Measurements from ENCODE around the gene CHORDC1.
A peak's percentile ranks its signal among the peaks of the same experiment; 100 is the strongest.

CHORDC1 gene

DNA sequence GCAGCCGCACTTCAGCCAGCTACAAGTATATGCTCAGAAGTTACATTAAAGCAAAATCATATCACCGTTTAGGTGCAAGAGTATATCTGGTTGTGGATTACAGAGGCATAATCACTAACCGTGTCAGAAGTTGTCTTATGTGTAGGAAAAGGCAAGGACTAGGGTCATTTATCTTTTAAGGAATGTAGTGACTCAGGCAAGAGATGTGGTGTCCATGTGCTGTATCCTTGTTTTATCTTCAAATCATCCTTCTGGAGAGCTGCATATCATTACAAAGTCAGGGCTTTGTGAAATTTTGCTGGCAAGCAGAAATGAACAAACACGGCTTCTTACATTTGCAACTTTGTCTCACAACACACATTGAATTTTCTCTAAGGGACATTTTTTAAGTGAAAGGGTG, 12.7 kb upstream of the CHORDC1 start:
- DNase-seq, result no peak
- no peak overlapping the region for H3K27ac ChIP-seq (ENCODE audit: insufficient read depth in 1 of 2, low read depth in 1 of 2, low read length in 2 of 2, poor library complexity in 1 of 2, severe bottlenecking in 2 of 2)
- no peaks in the 10 kb centered on the region for H3K27me3 ChIP-seq (replicated peaks in 2 of 5; ENCODE audit: control insufficient read depth in 4 of 5, insufficient read depth in 5 of 5, low read length in 4 of 5)
- H3K36me3 ChIP-seq (ENCODE audit: control insufficient read depth in 4 of 4, insufficient read depth in 4 of 4, low read length in 3 of 4), result no peaks in the 10 kb centered on the region
- WGBS (ENCODE audit: insufficient coverage), result 100% methylated on average over 3 of the region's 4 CpGs
- ChIA-PET CTCF (interaction anchor here (1.5 to 2.8 kb wide), 3 partner anchors 8 to 15 kb away, joined by 3 to 9 read pairs (median 7); partner anchors contain the start of gene CHORDC1), POLR2A (no interaction called here)
- no peaks in the 10 kb centered on the region for H3K9me3 ChIP-seq (ENCODE audit: control extremely low read depth in 1 of 5, control insufficient read depth in 4 of 5, insufficient read depth in 2 of 5, low read depth in 1 of 5, low read length in 4 of 5)
- H3K4me3 ChIP-seq (ENCODE audit: control insufficient read depth in 1 of 7, extremely low read depth in 1 of 7, insufficient read depth in 4 of 7, low read depth in 2 of 7, low read length in 6 of 7), result no peak overlapping the region
- H3K4me1 ChIP-seq (ENCODE audit: control extremely low read depth in 1 of 4, control insufficient read depth in 4 of 4, insufficient read depth in 4 of 4, low read length in 3 of 4), result no peaks in the 10 kb centered on the region

DNA sequence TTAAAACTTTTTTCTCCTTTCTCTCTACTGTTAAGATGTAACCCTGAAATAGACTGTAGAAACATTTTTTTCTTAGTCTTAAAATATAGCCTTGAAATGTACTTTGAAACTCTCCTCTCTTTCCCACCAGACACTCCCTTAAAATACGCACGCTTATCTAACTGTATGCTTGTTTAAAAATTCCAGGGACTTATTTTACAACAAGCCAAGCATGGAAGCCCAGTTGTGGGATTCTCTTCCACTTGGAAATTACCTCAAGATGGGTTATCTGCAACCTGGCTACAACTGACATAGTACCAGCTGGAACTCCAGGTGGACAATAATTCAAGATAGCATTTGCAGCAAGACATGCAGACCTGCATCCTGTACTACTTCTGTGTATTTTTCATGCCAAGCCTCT, 12.1 kb upstream of the CHORDC1 start:
- no peaks in the 10 kb centered on the region for H3K27me3 ChIP-seq (replicated peaks in 2 of 5; ENCODE audit: control insufficient read depth in 4 of 5, insufficient read depth in 5 of 5, low read length in 4 of 5)
- no peaks in the 10 kb centered on the region for H3K36me3 ChIP-seq (ENCODE audit: control insufficient read depth in 4 of 4, insufficient read depth in 4 of 4, low read length in 3 of 4)
- H3K4me3 ChIP-seq (ENCODE audit: control insufficient read depth in 1 of 7, extremely low read depth in 1 of 7, insufficient read depth in 4 of 7, low read depth in 2 of 7, low read length in 6 of 7), result no peak overlapping the region
- POLR2A ChIA-PET, result no interaction called here
- H3K27ac ChIP-seq (ENCODE audit: insufficient read depth in 1 of 2, low read depth in 1 of 2, low read length in 2 of 2, poor library complexity in 1 of 2, severe bottlenecking in 2 of 2), result no peak overlapping the region
- no CpG with 5 or more reads among the region's 2 CpGs for WGBS (ENCODE audit: insufficient coverage)
- CTCF ChIA-PET, result interaction anchor here (1.5 to 2.8 kb wide), 2 partner anchors 9 to 12 kb away, joined by 3 to 9 read pairs; partner anchors contain the start of gene CHORDC1
- H3K9me3 ChIP-seq (ENCODE audit: control extremely low read depth in 1 of 5, control insufficient read depth in 4 of 5, insufficient read depth in 2 of 5, low read depth in 1 of 5, low read length in 4 of 5), result no peaks in the 10 kb centered on the region
- no peaks in the 10 kb centered on the region for H3K4me1 ChIP-seq (ENCODE audit: control extremely low read depth in 1 of 4, control insufficient read depth in 4 of 4, insufficient read depth in 4 of 4, low read length in 3 of 4)
- DNase-seq, result no peak

DNA sequence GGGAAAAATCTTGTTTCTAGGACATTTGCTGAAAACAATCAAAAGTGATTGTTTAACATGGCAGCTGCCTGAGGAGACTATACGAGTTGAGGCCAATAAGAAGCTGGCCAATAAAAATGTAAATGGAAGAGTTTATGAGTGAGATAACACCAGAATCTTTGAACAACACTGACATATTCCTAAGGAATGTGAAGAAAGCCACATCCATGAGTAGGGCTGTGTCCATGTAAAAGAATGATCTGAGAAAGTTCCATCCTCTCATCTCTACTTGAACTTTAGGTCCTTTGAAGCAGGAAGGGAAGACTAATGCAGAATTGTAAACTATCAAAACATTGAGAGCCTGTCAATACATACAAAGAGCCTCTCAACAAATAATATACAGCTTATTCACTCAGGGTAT, 6.9 kb upstream of the CHORDC1 start:
- no peaks in the 10 kb centered on the region for H3K4me1 ChIP-seq (ENCODE audit: control extremely low read depth in 1 of 4, control insufficient read depth in 4 of 4, insufficient read depth in 4 of 4, low read length in 3 of 4)
- peaks cover 0 to 3% (median 0%) of the 10 kb centered on the region in 4 experiments for H3K36me3 ChIP-seq (ENCODE audit: control insufficient read depth in 4 of 4, insufficient read depth in 4 of 4, low read length in 3 of 4)
- H3K27ac ChIP-seq (ENCODE audit: insufficient read depth in 1 of 2, low read depth in 1 of 2, low read length in 2 of 2, poor library complexity in 1 of 2, severe bottlenecking in 2 of 2), result no peak overlapping the region
- no peaks in the 10 kb centered on the region for H3K27me3 ChIP-seq (replicated peaks in 2 of 5; ENCODE audit: control insufficient read depth in 4 of 5, insufficient read depth in 5 of 5, low read length in 4 of 5)
- ChIA-PET CTCF (interaction anchor here (1.1 kb wide), 1 partner anchor 25 kb away, joined by 3 read pairs; no protein-coding TSS in a partner anchor), POLR2A (no interaction called here)
- no CpG with 5 or more reads among the region's 1 CpG for WGBS (ENCODE audit: insufficient coverage)
- DNase-seq, result no peak
- H3K9me3 ChIP-seq (ENCODE audit: control extremely low read depth in 1 of 5, control insufficient read depth in 4 of 5, insufficient read depth in 2 of 5, low read depth in 1 of 5, low read length in 4 of 5), result peaks cover 0 to 9% (median 2%) of the 10 kb centered on the region in 5 experiments
- H3K4me3 ChIP-seq (ENCODE audit: control insufficient read depth in 1 of 7, extremely low read depth in 1 of 7, insufficient read depth in 4 of 7, low read depth in 2 of 7, low read length in 6 of 7), result no peak overlapping the region

DNA sequence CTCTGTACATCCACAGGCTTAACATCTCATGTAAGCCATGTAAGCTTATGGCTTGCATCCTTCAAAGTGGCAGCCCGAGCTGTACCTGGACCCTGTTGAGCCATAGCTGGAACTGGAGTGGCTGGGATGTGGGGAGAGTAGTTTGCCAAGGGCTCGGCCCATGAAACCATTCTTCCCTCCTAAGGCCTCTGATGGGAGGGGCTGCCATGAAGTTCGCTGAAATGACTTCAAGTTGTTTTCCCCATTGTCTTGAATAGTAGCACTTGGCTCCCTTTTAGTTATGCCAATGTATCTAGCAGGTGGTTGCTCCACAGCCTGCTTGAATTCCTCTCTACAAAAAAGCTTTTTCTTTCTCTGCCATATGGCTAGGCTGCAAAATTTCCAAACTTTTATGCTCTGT, 5.2 kb upstream of the CHORDC1 start:
- Histone ChIP-seq H3K27me3 (replicated peaks in 2 of 5; ENCODE audit: control insufficient read depth in 4 of 5, insufficient read depth in 5 of 5, low read length in 4 of 5) (no peaks in the 10 kb centered on the region), H3K27ac (ENCODE audit: insufficient read depth in 1 of 2, low read depth in 1 of 2, low read length in 2 of 2, poor library complexity in 1 of 2, severe bottlenecking in 2 of 2) (no peak overlapping the region), H3K9me3 (ENCODE audit: control extremely low read depth in 1 of 5, control insufficient read depth in 4 of 5, insufficient read depth in 2 of 5, low read depth in 1 of 5, low read length in 4 of 5) (peaks cover 0 to 9% (median 2%) of the 10 kb centered on the region in 5 experiments), H3K4me1 (ENCODE audit: control extremely low read depth in 1 of 4, control insufficient read depth in 4 of 4, insufficient read depth in 4 of 4, low read length in 3 of 4) (peaks cover 0 to 8% (median 4%) of the 10 kb centered on the region in 4 experiments), H3K4me3 (ENCODE audit: control insufficient read depth in 1 of 7, extremely low read depth in 1 of 7, insufficient read depth in 4 of 7, low read depth in 2 of 7, low read length in 6 of 7) (no peak overlapping the region), H3K36me3 (ENCODE audit: control insufficient read depth in 4 of 4, insufficient read depth in 4 of 4, low read length in 3 of 4) (peaks cover 0 to 3% (median 0%) of the 10 kb centered on the region in 4 experiments)
- POLR2A ChIA-PET, result no interaction called here
- CTCF ChIA-PET, result no interaction called here
- WGBS (ENCODE audit: insufficient coverage), result 100% methylated on average over 3 of the region's 3 CpGs
- DNase-seq, result no peak

DNA sequence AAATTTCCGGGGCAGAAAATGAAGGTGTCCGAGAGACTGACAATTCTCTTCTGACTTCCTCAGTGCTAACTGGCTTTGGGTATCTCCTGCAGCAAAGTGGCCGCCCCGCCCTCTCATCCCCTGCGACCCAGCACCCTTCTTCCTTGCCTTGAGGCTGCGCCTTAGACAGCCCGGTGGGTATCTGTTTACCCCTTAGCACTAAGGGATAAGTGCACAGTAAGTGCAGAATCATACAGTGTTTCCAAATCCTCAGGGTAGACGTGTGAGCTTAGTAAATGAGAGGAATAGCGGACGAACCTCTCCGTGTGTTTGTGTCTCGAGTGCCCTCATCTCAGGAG, 368 bp upstream of the CHORDC1 start:
- WGBS (ENCODE audit: insufficient coverage), result 0% methylated on average over 4 of the region's 12 CpGs
- no peak for DNase-seq
- peaks cover 0 to 4% (median 0%) of the 10 kb centered on the region in 5 experiments for H3K9me3 ChIP-seq (ENCODE audit: control extremely low read depth in 1 of 5, control insufficient read depth in 4 of 5, insufficient read depth in 2 of 5, low read depth in 1 of 5, low read length in 4 of 5)
- H3K36me3 ChIP-seq (ENCODE audit: control insufficient read depth in 4 of 4, insufficient read depth in 4 of 4, low read length in 3 of 4), result peaks cover 0 to 6% (median 0%) of the 10 kb centered on the region in 4 experiments
- no peaks in the 10 kb centered on the region for H3K27me3 ChIP-seq (replicated peaks in 2 of 5; ENCODE audit: control insufficient read depth in 4 of 5, insufficient read depth in 5 of 5, low read length in 4 of 5)
- peak overlapping the region; percentile 86 to 98 (median 88) for H3K4me3 ChIP-seq (ENCODE audit: control insufficient read depth in 1 of 7, extremely low read depth in 1 of 7, insufficient read depth in 4 of 7, low read depth in 2 of 7, low read length in 6 of 7)
- H3K27ac ChIP-seq (ENCODE audit: insufficient read depth in 1 of 2, low read depth in 1 of 2, low read length in 2 of 2, poor library complexity in 1 of 2, severe bottlenecking in 2 of 2), result peak overlapping the region; percentile 78 to 89
- CTCF ChIA-PET, result interaction anchor here (1.4 to 2.4 kb wide), 2 partner anchors 12 to 18 kb away, joined by 3 to 9 read pairs; no protein-coding TSS in a partner anchor
- peaks cover 11 to 25% (median 14%) of the 10 kb centered on the region in 4 experiments for H3K4me1 ChIP-seq (ENCODE audit: control extremely low read depth in 1 of 4, control insufficient read depth in 4 of 4, insufficient read depth in 4 of 4, low read length in 3 of 4)
- POLR2A ChIA-PET, result no interaction called here

DNA sequence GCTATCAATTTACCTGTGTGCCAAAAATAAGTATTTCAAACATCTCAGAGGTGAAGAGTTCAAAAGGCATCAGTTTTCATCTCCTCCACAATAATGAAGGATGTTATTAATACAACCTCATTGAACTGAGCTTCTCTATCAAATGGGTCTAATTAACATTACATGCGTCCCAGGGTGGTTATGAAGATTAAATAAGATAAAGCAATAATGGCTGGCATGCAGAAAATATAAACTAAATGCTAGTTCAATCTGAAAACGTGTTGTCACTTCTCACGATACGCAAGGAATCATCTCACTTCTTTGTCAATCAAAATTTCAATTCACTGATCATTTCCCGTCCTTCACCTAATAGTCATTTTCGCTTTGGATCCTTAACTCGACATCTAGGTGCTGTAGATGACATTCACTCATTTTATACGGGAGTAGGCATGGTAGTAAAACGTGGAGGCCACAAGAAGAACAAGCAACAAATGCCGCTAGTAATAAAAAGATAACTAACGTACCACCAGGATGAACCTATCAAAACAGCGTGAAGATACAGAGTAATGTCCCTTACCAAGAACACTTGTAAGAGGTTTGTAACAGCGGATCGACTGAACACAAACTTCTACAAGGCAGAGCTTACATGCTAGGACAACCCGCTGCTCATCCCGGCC, 918 bp downstream of the CHORDC1 start:
- DNase-seq, result no peak
- Histone ChIP-seq H3K36me3 (ENCODE audit: control insufficient read depth in 4 of 4, insufficient read depth in 4 of 4, low read length in 3 of 4) (peaks cover 0 to 12% (median 0%) of the 10 kb centered on the region in 4 experiments), H3K9me3 (ENCODE audit: control extremely low read depth in 1 of 5, control insufficient read depth in 4 of 5, insufficient read depth in 2 of 5, low read depth in 1 of 5, low read length in 4 of 5) (no peaks in the 10 kb centered on the region), H3K4me3 (ENCODE audit: control insufficient read depth in 1 of 7, extremely low read depth in 1 of 7, insufficient read depth in 4 of 7, low read depth in 2 of 7, low read length in 6 of 7) (peak overlapping the region; percentile 86 to 98 (median 88)), H3K27me3 (replicated peaks in 2 of 5; ENCODE audit: control insufficient read depth in 4 of 5, insufficient read depth in 5 of 5, low read length in 4 of 5) (no peaks in the 10 kb centered on the region), H3K4me1 (ENCODE audit: control extremely low read depth in 1 of 4, control insufficient read depth in 4 of 4, insufficient read depth in 4 of 4, low read length in 3 of 4) (peaks cover 11 to 25% (median 14%) of the 10 kb centered on the region in 4 experiments), H3K27ac (ENCODE audit: insufficient read depth in 1 of 2, low read depth in 1 of 2, low read length in 2 of 2, poor library complexity in 1 of 2, severe bottlenecking in 2 of 2) (peak overlapping the region; percentile 78 to 89)
- CTCF ChIA-PET, result interaction anchor here (1.4 to 2.4 kb wide), 2 partner anchors 14 to 17 kb away, joined by 3 to 9 read pairs; no protein-coding TSS in a partner anchor
- WGBS (ENCODE audit: insufficient coverage), result 13% methylated on average over 6 of the region's 16 CpGs
- POLR2A ChIA-PET, result no interaction called here

DNA sequence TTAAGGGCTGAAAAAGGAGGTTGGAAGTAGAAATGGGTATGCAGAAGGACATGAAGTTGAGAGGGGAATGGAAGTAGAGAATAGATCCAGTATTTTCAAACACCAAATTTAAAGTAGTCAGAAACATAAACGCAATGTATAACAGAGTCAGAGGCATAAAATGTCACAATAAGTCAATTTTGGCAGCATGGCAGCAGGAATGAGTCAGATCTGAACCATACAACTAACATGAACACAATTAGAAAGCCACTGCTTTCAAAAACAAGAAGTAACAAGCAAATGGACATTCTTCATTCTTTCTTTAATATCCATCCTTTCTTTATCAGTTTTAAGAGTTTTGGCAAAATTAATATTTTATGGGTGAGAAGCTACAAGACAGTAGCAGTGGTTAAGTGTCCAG, 2.5 kb downstream of the CHORDC1 start:
- Histone ChIP-seq H3K4me3 (ENCODE audit: control insufficient read depth in 1 of 7, extremely low read depth in 1 of 7, insufficient read depth in 4 of 7, low read depth in 2 of 7, low read length in 6 of 7) (no peak overlapping the region), H3K9me3 (ENCODE audit: control extremely low read depth in 1 of 5, control insufficient read depth in 4 of 5, insufficient read depth in 2 of 5, low read depth in 1 of 5, low read length in 4 of 5) (no peaks in the 10 kb centered on the region), H3K4me1 (ENCODE audit: control extremely low read depth in 1 of 4, control insufficient read depth in 4 of 4, insufficient read depth in 4 of 4, low read length in 3 of 4) (peaks cover 11 to 25% (median 14%) of the 10 kb centered on the region in 4 experiments), H3K27me3 (replicated peaks in 2 of 5; ENCODE audit: control insufficient read depth in 4 of 5, insufficient read depth in 5 of 5, low read length in 4 of 5) (no peaks in the 10 kb centered on the region), H3K36me3 (ENCODE audit: control insufficient read depth in 4 of 4, insufficient read depth in 4 of 4, low read length in 3 of 4) (peaks cover 0 to 19% (median 4%) of the 10 kb centered on the region in 4 experiments), H3K27ac (ENCODE audit: insufficient read depth in 1 of 2, low read depth in 1 of 2, low read length in 2 of 2, poor library complexity in 1 of 2, severe bottlenecking in 2 of 2) (peak overlapping the region in 1 of 2 experiments; percentile 52)
- 80% methylated on average over 1 of the region's 1 CpG for WGBS (ENCODE audit: insufficient coverage)
- CTCF ChIA-PET, result no interaction called here
- POLR2A ChIA-PET, result no interaction called here
- peak in 2 of 3 donors; percentile 33 to 45 for DNase-seq
